Esophagus squamous epithelium (tissue), 5 donors: Measurements from ENCODE around the gene FOXQ1. TPM values are rescaled to one million over a fixed set of nuclear protein-coding genes. Genes with fewer than 3 reads are reported as not detected.
A peak's percentile ranks its signal among the peaks of the same experiment; 100 is the strongest.

ENCODE experiments used
- DNase-seq: peaks from one replicate; lab custom pipeline; 2025; lab: John Stamatoyannopoulos, UW
- H3K27ac ChIP-seq, 4 donors: fragments of 200-600 bp; sonication (generic); one replicate each; pipeline ENCODE4 v1.5.1; 2016 to 2019; ENCODE audit warnings: mild to moderate bottlenecking in 1 of 4
- H3K27me3 ChIP-seq, 4 donors: fragments of 200-600 bp; sonication (generic); 1 replicate in 3 of 4; 2 replicates in 1 of 4; pipeline versions ENCODE4 v1.5.1 to v1.6.0; 2017 to 2021; ENCODE audit warnings: antibody characterized with exemption in 1 of 4
- H3K36me3 ChIP-seq, 3 donors: fragments of 200-600 bp; sonication (generic); one replicate each; pipeline ENCODE4 v1.5.1; 2016 to 2019
- H3K4me1 ChIP-seq, 3 donors: fragments of 200-600 bp; sonication (generic); one replicate each; pipeline ENCODE4 v1.5.1; 2017 to 2019
- H3K4me3 ChIP-seq, 4 donors: fragments of 200-600 bp; sonication (generic); 1 replicate in 3 of 4; 2 replicates in 1 of 4; pipeline ENCODE4 v1.5.1; 2016 to 2019; ENCODE audit warnings: mild to moderate bottlenecking in 2 of 4, moderate library complexity in 1 of 4
- H3K9me3 ChIP-seq, 3 donors: fragments of 200-600 bp; sonication (generic); one replicate each; pipeline ENCODE4 v1.5.1; 2016 to 2019
- POLR2A ChIP-seq, 4 donors: fragments of 450-650 bp; IDR thresholded peaks; one replicate each; pipeline ENCODE4 v1.6.1; 2017; ENCODE audit warnings: antibody characterized with exemption in 4 of 4, mild to moderate bottlenecking in 4 of 4, moderate library complexity in 3 of 4
- WGBS, 2 donors: methylation state at CpG; one replicate each; pipeline ENCODE4 v1.1.5; 2018; 5-methylcytosine and 5-hydroxymethylcytosine counted together
- intact Hi-C: fragments of 100-400 bp; cut with DNase I; formaldehyde crosslinking; loops from one replicate; pipeline ENCODE4 v1.15.0; 2022
- total RNA-seq, 4 donors: library from RNA; depleted of rRNA; stranded (reverse); fragments of >200 nt; gene quantifications; one replicate each; pipeline ENCODE4 v1.1.0, GENCODE V29; 2016
- TF ChIP-seq, protein P1 (sequence below), 6 experiments: fragments of 450-650 bp in 4 of 6; fragments of 200-600 bp in 2 of 6; sonication (generic) in 2 of 6; IDR thresholded peaks; one replicate each; pipeline ENCODE4 v1.5.1; 2016 to 2019; ENCODE audit warnings: antibody characterized with exemption in 6 of 6, mild to moderate bottlenecking in 4 of 6, moderate library complexity in 4 of 6
- donor health status: DM: yes; HTN: yes; CAD: no.

The FOXQ1 gene
- total RNA-seq, 4 donors from 2014 or later: 8.1 to 13.0 (median 10.7) TPM

DNA sequence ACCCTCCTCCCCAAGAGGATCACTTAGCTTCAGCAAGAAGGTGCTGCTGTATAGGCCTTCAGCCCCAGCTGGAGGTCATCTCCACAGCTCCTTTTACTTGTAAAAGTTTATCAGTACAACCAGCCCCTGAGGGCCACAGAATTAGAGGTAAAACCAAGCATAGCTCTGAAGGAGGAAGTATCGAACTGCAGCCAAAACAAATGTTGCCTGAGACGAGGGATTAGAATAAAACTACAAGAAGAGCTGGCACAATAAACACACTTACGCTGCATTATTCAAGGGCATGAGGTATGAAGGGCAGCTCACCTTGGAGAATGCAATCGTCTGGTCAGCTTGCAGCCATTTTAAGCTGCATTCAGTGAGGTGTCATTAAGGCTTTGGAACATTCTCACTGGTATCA is 21.1 kb upstream of the FOXQ1 start:
- intact Hi-C loops: no loop called here
- Histone ChIP-seq H3K27me3 (peaks cover 0 to 22% (median 0%) of the 10 kb centered on the region in 4 donors), H3K27ac (peak overlapping the region in 1 of 4 donors; percentile 42), H3K4me1 (peaks cover 0 to 41% (median 14%) of the 10 kb centered on the region in 3 donors), H3K4me3 (no peak overlapping the region), H3K9me3 (no peaks in the 10 kb centered on the region), H3K36me3 (no peaks in the 10 kb centered on the region)
- DNase-seq: no peak
- TF ChIP-seq POLR2A (IDR thresholded peaks at IDR 0.05): no peak
- TF ChIP-seq, protein P1, sequence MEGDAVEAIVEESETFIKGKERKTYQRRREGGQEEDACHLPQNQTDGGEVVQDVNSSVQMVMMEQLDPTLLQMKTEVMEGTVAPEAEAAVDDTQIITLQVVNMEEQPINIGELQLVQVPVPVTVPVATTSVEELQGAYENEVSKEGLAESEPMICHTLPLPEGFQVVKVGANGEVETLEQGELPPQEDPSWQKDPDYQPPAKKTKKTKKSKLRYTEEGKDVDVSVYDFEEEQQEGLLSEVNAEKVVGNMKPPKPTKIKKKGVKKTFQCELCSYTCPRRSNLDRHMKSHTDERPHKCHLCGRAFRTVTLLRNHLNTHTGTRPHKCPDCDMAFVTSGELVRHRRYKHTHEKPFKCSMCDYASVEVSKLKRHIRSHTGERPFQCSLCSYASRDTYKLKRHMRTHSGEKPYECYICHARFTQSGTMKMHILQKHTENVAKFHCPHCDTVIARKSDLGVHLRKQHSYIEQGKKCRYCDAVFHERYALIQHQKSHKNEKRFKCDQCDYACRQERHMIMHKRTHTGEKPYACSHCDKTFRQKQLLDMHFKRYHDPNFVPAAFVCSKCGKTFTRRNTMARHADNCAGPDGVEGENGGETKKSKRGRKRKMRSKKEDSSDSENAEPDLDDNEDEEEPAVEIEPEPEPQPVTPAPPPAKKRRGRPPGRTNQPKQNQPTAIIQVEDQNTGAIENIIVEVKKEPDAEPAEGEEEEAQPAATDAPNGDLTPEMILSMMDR (IDR thresholded peaks at IDR 0.05): no peak
- WGBS, 2 donors: 31 to 50% methylated on average over 4 of the region's 4 CpGs

DNA sequence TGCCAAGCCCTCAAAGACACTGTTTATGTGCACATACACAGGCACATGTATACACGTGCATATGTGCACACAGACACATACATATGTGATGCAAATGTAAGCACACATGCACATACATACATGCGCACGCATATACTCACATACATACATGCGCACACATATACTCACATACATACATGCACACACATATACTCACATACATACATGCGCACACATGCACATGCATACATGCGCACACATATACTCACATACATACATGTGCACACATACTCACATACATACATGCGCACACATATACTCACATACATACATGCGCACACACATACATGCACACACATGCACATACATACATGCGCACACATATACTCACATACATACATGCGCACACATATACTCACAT is 20.5 kb upstream of the FOXQ1 start:
- Histone ChIP-seq H3K27me3 (peaks cover 0 to 22% (median 0%) of the 10 kb centered on the region in 4 donors), H3K4me3 (no peak overlapping the region), H3K27ac (no peak overlapping the region), H3K9me3 (no peaks in the 10 kb centered on the region), H3K36me3 (no peaks in the 10 kb centered on the region), H3K4me1 (peaks cover 0 to 45% (median 16%) of the 10 kb centered on the region in 3 donors)
- intact Hi-C loops: no loop called here
- WGBS, 2 donors: 76 to 82% methylated on average over 10 of the region's 10 CpGs
- no peak for DNase-seq
- no peak for TF ChIP-seq POLR2A (IDR thresholded peaks at IDR 0.05)
- TF ChIP-seq, protein P1 (IDR thresholded peaks at IDR 0.05): no peak

DNA sequence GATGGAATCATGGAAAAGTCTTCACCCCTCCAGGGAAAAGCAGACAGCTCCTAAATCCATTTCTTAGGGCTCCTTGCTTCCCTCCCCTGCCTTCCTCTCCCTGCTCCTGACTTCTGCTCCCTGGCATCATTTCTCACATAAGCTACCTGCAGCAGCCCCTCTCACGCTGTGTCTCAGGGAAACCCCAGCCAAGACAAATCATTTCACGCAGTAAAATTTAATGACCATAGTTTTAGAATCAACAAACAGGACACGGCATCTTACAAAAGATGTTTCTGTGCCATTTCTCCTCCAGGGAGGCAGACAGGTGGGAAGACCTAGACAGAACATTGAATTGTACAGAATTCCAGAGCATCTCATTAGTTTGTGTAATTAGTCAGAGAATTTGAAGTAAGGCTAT is 16.5 kb upstream of the FOXQ1 start:
- no peak for TF ChIP-seq POLR2A (IDR thresholded peaks at IDR 0.05)
- TF ChIP-seq, protein P1 (IDR thresholded peaks at IDR 0.05): no peak
- H3K4me3 ChIP-seq: no peak overlapping the region
- peaks cover 0 to 12% (median 0%) of the 10 kb centered on the region in 4 donors for H3K27me3 ChIP-seq
- intact Hi-C loops: no loop called here
- WGBS, 2 donors: 71 to 94% methylated on average over 3 of the region's 3 CpGs
- no peak for DNase-seq
- no peaks in the 10 kb centered on the region for H3K9me3 ChIP-seq
- peaks cover 0 to 31% (median 10%) of the 10 kb centered on the region in 3 donors for H3K4me1 ChIP-seq
- peak overlapping the region in 1 of 4 donors; percentile 2 for H3K27ac ChIP-seq
- no peaks in the 10 kb centered on the region for H3K36me3 ChIP-seq

DNA sequence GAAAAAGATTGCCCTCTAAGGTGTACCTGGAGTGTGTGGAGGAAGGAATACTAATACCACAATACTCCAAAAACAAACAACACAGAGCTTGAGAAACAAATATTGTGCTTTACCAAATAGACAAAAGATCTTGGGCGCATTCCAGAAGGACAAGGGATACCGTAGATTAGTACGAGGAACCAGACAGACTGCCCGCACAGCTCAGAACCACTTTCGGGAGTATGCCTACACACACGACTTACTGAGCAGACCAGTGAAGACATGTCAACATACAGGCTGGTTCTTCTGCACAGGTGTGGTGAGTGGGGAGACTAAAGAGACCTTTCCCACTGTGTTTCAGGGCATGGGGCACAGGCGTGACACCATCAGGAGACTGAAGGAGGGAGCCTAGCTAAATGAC is 15.8 kb upstream of the FOXQ1 start:
- peaks cover 0 to 25% (median 6%) of the 10 kb centered on the region in 3 donors for H3K4me1 ChIP-seq
- 44 to 64% methylated on average over 7 of the region's 7 CpGs for WGBS, 2 donors
- DNase-seq: no peak
- H3K4me3 ChIP-seq: no peak overlapping the region
- H3K27ac ChIP-seq: peak overlapping the region in 3 of 4 donors; percentile 19 to 25 (median 25)
- intact Hi-C loops: no loop called here
- H3K9me3 ChIP-seq: peaks cover 0 to under 1% (median 0%) of the 10 kb centered on the region in 3 donors
- peaks cover 0 to 12% (median 0%) of the 10 kb centered on the region in 4 donors for H3K27me3 ChIP-seq
- TF ChIP-seq, protein P1 (IDR thresholded peaks at IDR 0.05): no peak
- no peak for TF ChIP-seq POLR2A (IDR thresholded peaks at IDR 0.05)
- H3K36me3 ChIP-seq: no peaks in the 10 kb centered on the region

DNA sequence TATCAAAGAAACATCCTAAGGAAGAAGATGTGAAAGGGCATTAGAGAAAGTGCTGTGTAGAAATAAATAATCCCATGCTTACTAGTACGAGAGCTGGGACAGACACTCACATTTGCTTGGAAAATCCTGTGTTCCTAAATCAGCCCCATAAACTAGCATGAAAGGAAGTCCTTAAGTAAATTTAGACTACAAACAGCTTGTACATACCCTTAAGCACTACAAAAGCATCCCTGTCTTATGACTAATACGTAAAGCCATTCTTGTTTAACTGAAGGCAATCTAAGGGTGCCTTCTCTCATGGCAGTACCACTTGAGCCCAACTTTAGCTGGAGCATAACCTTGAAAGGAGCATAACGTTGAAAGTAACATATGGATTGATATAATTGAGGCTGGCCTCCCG is 15.4 kb upstream of the FOXQ1 start:
- DNase-seq: no peak
- H3K9me3 ChIP-seq: peaks cover 0 to 4% (median 0%) of the 10 kb centered on the region in 3 donors
- no peaks in the 10 kb centered on the region for H3K36me3 ChIP-seq
- TF ChIP-seq, protein P1 (IDR thresholded peaks at IDR 0.05): no peak
- no peak for TF ChIP-seq POLR2A (IDR thresholded peaks at IDR 0.05)
- intact Hi-C loops: no loop called here
- 35 to 46% methylated on average over 4 of the region's 4 CpGs for WGBS, 2 donors
- H3K4me3 ChIP-seq: no peak overlapping the region
- peak overlapping the region in 2 of 4 donors; percentile 19 to 25 for H3K27ac ChIP-seq
- peaks cover 0 to 12% (median 0%) of the 10 kb centered on the region in 4 donors for H3K27me3 ChIP-seq
- peaks cover 0 to 21% (median 6%) of the 10 kb centered on the region in 3 donors for H3K4me1 ChIP-seq
